ENCODE measurements around the gene CCDC15. TPM values are rescaled to one million over a fixed set of nuclear protein-coding genes. Genes with fewer than 3 reads are reported as not detected.

The CCDC15 gene
- total RNA-seq, 2 donors from 2014 or later: 0.99 to 1.6 TPM

GRCh38 chr11:124935548-124936514 is 18.2 kb upstream of the CCDC15 start, which contains the start of gene HEPACAM:
Gene HEPACAM, minus strand, starts transcription at chr11:124936047. Its CDS starts 41 bp downstream, at chr11:124936006.
- Histone ChIP-seq H3K4me3 (no peak within 1 kb of the TSS), H3K27ac (no peak within 1 kb of the TSS), H3K36me3 (replicated peaks in 1 of 2; ENCODE audit: insufficient read depth in 1 of 2, low read depth in 2 of 2) (no peaks in the 10 kb centered on the region), H3K4me1 (no peaks in the 10 kb centered on the region), H3K9me3 (no peaks in the 10 kb centered on the region), H3K27me3 (no peaks in the 10 kb centered on the region)
- DNase-seq: no peak
- intact Hi-C loops (cut with DNase I): no loop called here
- no peak for TF ChIP-seq POLR2A (IDR thresholded peaks at IDR 0.05)
- TF ChIP-seq CTCF (IDR thresholded peaks at IDR 0.05): no peak
- ATAC-seq: no peak
- WGBS, 2 donors: 67 to 76% methylated on average over 18 of the region's 18 CpGs

GRCh38 chr11:124937336-124937935 is 16.6 kb upstream of the CCDC15 start:
- WGBS, 2 donors: 62 to 68% methylated on average over 3 of the region's 3 CpGs
- no peak for DNase-seq
- no peak for ATAC-seq
- Histone ChIP-seq H3K27me3 (no peaks in the 10 kb centered on the region), H3K36me3 (replicated peaks in 1 of 2; ENCODE audit: insufficient read depth in 1 of 2, low read depth in 2 of 2) (no peaks in the 10 kb centered on the region), H3K4me1 (no peaks in the 10 kb centered on the region), H3K4me3 (no peak overlapping the region), H3K27ac (no peak overlapping the region), H3K9me3 (no peaks in the 10 kb centered on the region)
- intact Hi-C loops (cut with DNase I): no loop called here
- TF ChIP-seq CTCF (IDR thresholded peaks at IDR 0.05): no peak
- TF ChIP-seq POLR2A (IDR thresholded peaks at IDR 0.05): no peak

DNA sequence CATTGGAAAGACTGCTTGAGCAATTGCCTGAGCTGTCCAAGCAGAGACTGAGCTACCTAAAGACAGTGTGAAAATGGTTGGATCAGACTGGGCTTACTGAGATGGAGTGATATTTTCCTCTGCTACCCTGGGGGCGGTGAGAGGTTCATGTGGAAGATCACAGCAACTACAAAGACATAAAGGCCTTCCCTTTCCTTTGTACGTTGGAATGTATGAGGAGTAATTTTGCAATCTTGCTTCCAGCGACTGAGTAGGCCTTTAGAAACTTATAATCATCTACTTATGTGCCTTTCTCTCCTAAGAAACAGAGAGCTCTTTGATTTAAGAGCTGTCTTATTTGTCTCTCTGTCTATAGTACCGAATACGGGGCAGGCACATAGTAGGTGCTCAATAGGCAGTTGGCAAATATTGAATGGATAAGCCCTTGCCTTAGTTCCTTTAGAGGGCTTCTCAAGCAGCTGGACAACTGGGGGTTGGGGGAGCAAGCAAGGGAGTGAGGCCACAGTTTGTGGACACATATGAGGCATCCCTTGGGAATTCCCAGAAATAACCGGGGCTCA is 15.7 kb upstream of the CCDC15 start:
- TF ChIP-seq POLR2A (IDR thresholded peaks at IDR 0.05) (no peak), CTCF (IDR thresholded peaks at IDR 0.05) (no peak)
- intact Hi-C loops (cut with DNase I): no loop called here
- no peak for DNase-seq
- H3K4me3 ChIP-seq: no peak overlapping the region
- no peaks in the 10 kb centered on the region for H3K9me3 ChIP-seq
- 54% methylated on average over 6 of the region's 6 CpGs for WGBS, 2 donors
- no peaks in the 10 kb centered on the region for H3K4me1 ChIP-seq
- H3K27me3 ChIP-seq: no peaks in the 10 kb centered on the region
- no peak overlapping the region for H3K27ac ChIP-seq
- H3K36me3 ChIP-seq (replicated peaks in 1 of 2; ENCODE audit: insufficient read depth in 1 of 2, low read depth in 2 of 2): no peaks in the 10 kb centered on the region
- no peak for ATAC-seq

- intact Hi-C loops (cut with DNase I): no loop called here
- Histone ChIP-seq H3K27ac (no peak overlapping the region), H3K27me3 (no peaks in the 10 kb centered on the region), H3K4me3 (no peak overlapping the region), H3K9me3 (no peaks in the 10 kb centered on the region), H3K4me1 (no peaks in the 10 kb centered on the region), H3K36me3 (replicated peaks in 1 of 2; ENCODE audit: insufficient read depth in 1 of 2, low read depth in 2 of 2) (no peaks in the 10 kb centered on the region)
- WGBS, 2 donors: 60 to 70% methylated on average over 6 of the region's 6 CpGs
- no peak for DNase-seq
- no peak for ATAC-seq
- TF ChIP-seq POLR2A (IDR thresholded peaks at IDR 0.05) (no peak), CTCF (IDR thresholded peaks at IDR 0.05) (no peak)
Measured at GRCh38 chr11:124938970-124939369, 15.0 kb upstream of the CCDC15 start.

Measured in body of pancreas (tissue), 4 donors.